Measurements from ENCODE around the gene RUNDC1.

The RUNDC1 gene

GRCh38 chr17:43018932-43019331 is 38.6 kb downstream of the RUNDC1 start:
- no peak for DNase-seq (ENCODE audit: low read depth)

GRCh38 chr17:43019418-43019817 is 39.1 kb downstream of the RUNDC1 start:
- DNase-seq (ENCODE audit: low read depth), result no peak

GRCh38 chr17:43020030-43020621 is 39.8 kb downstream of the RUNDC1 start:
- DNase-seq (ENCODE audit: low read depth), result no peak

- peak; percentile 75 for DNase-seq (ENCODE audit: low read depth)
These were observed 40.7 kb downstream of the RUNDC1 start for GRCh38 chr17:43020789-43021740.

GRCh38 chr17:43021741-43022512 is 41.6 kb downstream of the RUNDC1 start, which contains the start of gene VAT1:
VAT1 (minus strand) TSS chr17:43022385; CDS start chr17:43022322, 63 bp downstream.
- peak; percentile 54 for DNase-seq (ENCODE audit: low read depth)

GRCh38 chr17:43024407-43025289 is 44.3 kb downstream of the RUNDC1 start, which contains the start of gene RND2:
RND2 (plus strand) TSS chr17:43025231; CDS start chr17:43025348, 117 bp downstream.
- peak; percentile 94 for DNase-seq (ENCODE audit: low read depth)

- no peak for DNase-seq (ENCODE audit: low read depth)
These were observed 44.9 kb downstream of the RUNDC1 start for GRCh38 chr17:43025290-43025657.

GRCh38 chr17:43025766-43026537 is 45.6 kb downstream of the RUNDC1 start:
- DNase-seq (ENCODE audit: low read depth), result no peak

GRCh38 chr17:43026595-43026994 is 46.2 kb downstream of the RUNDC1 start:
- DNase-seq (ENCODE audit: low read depth), result no peak

GRCh38 chr17:43027091-43028032 is 47.0 kb downstream of the RUNDC1 start:
- DNase-seq (ENCODE audit: low read depth), result no peak

GRCh38 chr17:43028221-43028861 is 48.0 kb downstream of the RUNDC1 start:
- DNase-seq (ENCODE audit: low read depth), result no peak

- DNase-seq (ENCODE audit: low read depth), result no peak
These were observed 49.9 kb downstream of the RUNDC1 start for GRCh38 chr17:43030137-43030767.

GRCh38 chr17:43031666-43032065 is 51.3 kb downstream of the RUNDC1 start:
- no peak for DNase-seq (ENCODE audit: low read depth)

- DNase-seq (ENCODE audit: low read depth), result no peak
These were observed 53.9 kb downstream of the RUNDC1 start for GRCh38 chr17:43033948-43034881.

- DNase-seq (ENCODE audit: low read depth), result no peak
These were observed 54.5 kb downstream of the RUNDC1 start for GRCh38 chr17:43034894-43035293.

- DNase-seq (ENCODE audit: low read depth), result no peak
These were observed 59.3 kb downstream of the RUNDC1 start for GRCh38 chr17:43039646-43040045.

- DNase-seq (ENCODE audit: low read depth), result no peak
These were observed 60.3 kb downstream of the RUNDC1 start for GRCh38 chr17:43040655-43041054.

Measured in stromal cell of bone marrow (primary cell).